Transverse colon (tissue), 4 donors: ENCODE measurements around the gene GABRG3. TPM values are rescaled to one million over a fixed set of nuclear protein-coding genes. Genes with fewer than 3 reads are reported as not detected.

Experiments
- DNase-seq: peaks from one replicate; pipeline ENCODE4 v3.0.0-alpha.2; 2019
- H3K27ac ChIP-seq, 4 donors: fragments of 200-600 bp; sonication (generic); 2 replicates each; pipeline ENCODE4 v1.5.1; 2016 to 2018; ENCODE audit warnings: inconsistent platforms in 4 of 4
- H3K27me3 ChIP-seq: fragments of 200-600 bp; sonication (generic); 2 replicates; pipeline ENCODE4 v1.5.1; 2017; ENCODE audit warnings: inconsistent platforms
- H3K36me3 ChIP-seq, 4 donors: fragments of 200-600 bp; sonication (generic); 2 replicates each; pipeline ENCODE4 v1.5.1; 2017 to 2019; ENCODE audit warnings: inconsistent platforms in 4 of 4
- H3K4me1 ChIP-seq, 4 donors: fragments of 200-600 bp; sonication (generic); 2 replicates each; pipeline ENCODE4 v1.5.1; 2017 to 2020; ENCODE audit warnings: inconsistent platforms in 4 of 4
- H3K4me3 ChIP-seq, 4 donors: fragments of 200-600 bp; sonication (generic); 1 replicate in 1 of 4; 2 replicates in 3 of 4; pipeline versions ENCODE4 v1.5.1 to v1.6.1; 2017 to 2019; ENCODE audit warnings: inconsistent platforms in 4 of 4
- H3K9me3 ChIP-seq, 2 donors: fragments of 200-600 bp; sonication (generic); 2 replicates each; pipeline ENCODE4 v1.5.1; 2017 to 2019; ENCODE audit warnings: inconsistent platforms in 2 of 2
- EP300 ChIP-seq: sonication (generic); formaldehyde crosslinking; IDR thresholded peaks from one replicate; pipeline ENCODE4 v1.6.1; 2017; ENCODE audit warnings: antibody characterized with exemption, low read depth
- POLR2A ChIP-seq: fragments of 450-650 bp; IDR thresholded peaks from one replicate; pipeline ENCODE4 v1.6.1; 2016; ENCODE audit warnings: antibody characterized with exemption, mild to moderate bottlenecking, moderate library complexity
- POLR2AphosphoS5 ChIP-seq, 3 donors: sonication (generic); formaldehyde crosslinking; IDR thresholded peaks; one replicate each; pipeline ENCODE4 v1.6.1; 2016; ENCODE audit warnings: antibody characterized with exemption in 3 of 3
- WGBS, 2 donors: methylation state at CpG; one replicate each; pipeline ENCODE4 v1.1.5; 2018; ENCODE audit warnings: low coverage in 1 of 2; 5-methylcytosine and 5-hydroxymethylcytosine counted together
- in situ Hi-C, 4 donors: fragments of 200-750 bp; cut with MboI; loops; one replicate each; pipeline versions ENCODE4 v1.15.0 to v1.15.1; 2017; ENCODE audit warnings: low sequenced_read_pairs in 3 of 4, low pct_ligation_motif_present in 1 of 4, low pct_unique_long_range_greater_than_20kb in 1 of 4
- intact Hi-C: fragments of 100-400 bp; cut with DNase I; formaldehyde crosslinking; loops from one replicate; pipeline ENCODE4 v1.15.1; 2023; ENCODE audit warnings: low total_unique reads
- total RNA-seq, 4 donors: library from RNA; depleted of rRNA; stranded (reverse); fragments of >200 nt; gene quantifications; one replicate each; pipeline ENCODE4 v1.1.0, GENCODE V29; 2016
- TF ChIP-seq, protein P1 (sequence below), 5 experiments: fragments of 200-600 bp in 3 of 5; fragments of 450-650 bp in 2 of 5; sonication (generic) in 3 of 5; IDR thresholded peaks; 1 replicate in 2 of 5; 2 replicates in 3 of 5; pipeline ENCODE4 v1.5.1; 2016 to 2017; ENCODE audit warnings: antibody characterized with exemption in 5 of 5, inconsistent platforms in 3 of 5, mild to moderate bottlenecking in 2 of 5, moderate library complexity in 1 of 5

GABRG3 gene
- total RNA-seq, 4 donors from 2014 or later = not detected

DNA sequence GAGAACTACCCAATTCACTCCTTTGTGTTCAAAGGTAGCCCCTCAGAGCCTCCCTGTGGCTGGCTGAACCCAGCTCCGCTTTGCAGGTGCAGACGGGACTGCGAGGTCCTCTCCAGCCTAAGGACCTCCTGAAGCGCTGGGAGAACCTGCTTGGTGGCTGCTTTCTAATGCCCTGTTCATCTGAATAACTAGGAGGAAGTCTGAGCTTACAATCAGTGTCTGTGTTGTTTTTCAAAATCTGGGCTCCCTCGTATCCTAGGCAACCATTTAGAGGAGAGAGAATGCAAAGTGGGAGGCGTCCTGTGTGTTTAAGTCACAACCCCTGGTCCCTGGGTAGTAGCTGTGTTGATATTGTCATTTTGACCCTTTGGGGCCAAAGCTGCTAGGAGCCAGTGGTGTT, 99.9 kb downstream of the GABRG3 start:
- no peak overlapping the region for H3K27ac ChIP-seq
- intact Hi-C loops = no loop called here
- no peak overlapping the region for H3K4me3 ChIP-seq
- H3K9me3 ChIP-seq = peaks cover 0 to 10% of the 10 kb centered on the region in 2 donors
- no peaks in the 10 kb centered on the region for H3K4me1 ChIP-seq
- TF ChIP-seq POLR2AphosphoS5 (IDR thresholded peaks at IDR 0.05) (no peak), EP300 (no peak), POLR2A (no peak)
- TF ChIP-seq, protein P1, sequence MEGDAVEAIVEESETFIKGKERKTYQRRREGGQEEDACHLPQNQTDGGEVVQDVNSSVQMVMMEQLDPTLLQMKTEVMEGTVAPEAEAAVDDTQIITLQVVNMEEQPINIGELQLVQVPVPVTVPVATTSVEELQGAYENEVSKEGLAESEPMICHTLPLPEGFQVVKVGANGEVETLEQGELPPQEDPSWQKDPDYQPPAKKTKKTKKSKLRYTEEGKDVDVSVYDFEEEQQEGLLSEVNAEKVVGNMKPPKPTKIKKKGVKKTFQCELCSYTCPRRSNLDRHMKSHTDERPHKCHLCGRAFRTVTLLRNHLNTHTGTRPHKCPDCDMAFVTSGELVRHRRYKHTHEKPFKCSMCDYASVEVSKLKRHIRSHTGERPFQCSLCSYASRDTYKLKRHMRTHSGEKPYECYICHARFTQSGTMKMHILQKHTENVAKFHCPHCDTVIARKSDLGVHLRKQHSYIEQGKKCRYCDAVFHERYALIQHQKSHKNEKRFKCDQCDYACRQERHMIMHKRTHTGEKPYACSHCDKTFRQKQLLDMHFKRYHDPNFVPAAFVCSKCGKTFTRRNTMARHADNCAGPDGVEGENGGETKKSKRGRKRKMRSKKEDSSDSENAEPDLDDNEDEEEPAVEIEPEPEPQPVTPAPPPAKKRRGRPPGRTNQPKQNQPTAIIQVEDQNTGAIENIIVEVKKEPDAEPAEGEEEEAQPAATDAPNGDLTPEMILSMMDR (IDR thresholded peaks at IDR 0.05) = no peak
- H3K27me3 ChIP-seq = no peaks in the 10 kb centered on the region
- in situ Hi-C loops = loop anchor here in 1 of 4 donors (25.0 kb wide), 1 partner anchor 91 kb away; no protein-coding TSS in a partner anchor
- H3K36me3 ChIP-seq = no peaks in the 10 kb centered on the region
- WGBS, 2 donors = 60 to 75% methylated on average over 2 to 6 of the region's 6 CpGs
- no peak for DNase-seq

DNA sequence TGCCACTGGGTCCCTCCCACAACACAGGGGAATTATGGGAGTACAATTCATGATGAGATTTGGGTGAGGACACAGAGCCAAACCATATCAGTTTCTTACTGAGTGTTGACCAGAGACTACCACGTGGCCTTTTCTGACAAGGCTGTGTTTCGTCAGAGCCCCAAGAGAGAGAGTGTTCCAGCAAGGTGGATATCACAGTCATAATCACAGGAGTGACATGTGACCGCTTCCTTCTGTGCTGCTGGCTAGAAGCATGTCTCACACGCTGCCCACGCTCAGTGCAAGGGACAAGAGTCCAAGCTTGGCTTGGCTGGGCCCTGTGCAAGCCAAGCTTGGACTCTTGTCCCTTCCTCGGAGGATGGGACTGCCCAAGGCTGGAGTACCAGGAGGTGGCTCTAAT, 103.2 kb downstream of the GABRG3 start:
- no peak for DNase-seq
- 80 to 83% methylated on average over 5 to 6 of the region's 6 CpGs for WGBS, 2 donors
- in situ Hi-C loops = loop anchor here in 1 of 4 donors (25.0 kb wide), 1 partner anchor 88 kb away; no protein-coding TSS in a partner anchor
- Histone ChIP-seq H3K27me3 (no peaks in the 10 kb centered on the region), H3K27ac (no peak overlapping the region), H3K9me3 (no peaks in the 10 kb centered on the region), H3K36me3 (no peaks in the 10 kb centered on the region), H3K4me3 (no peak overlapping the region), H3K4me1 (no peaks in the 10 kb centered on the region)
- no peak for TF ChIP-seq POLR2A
- TF ChIP-seq, protein P1 (IDR thresholded peaks at IDR 0.05) = no peak
- TF ChIP-seq POLR2AphosphoS5 (IDR thresholded peaks at IDR 0.05) = no peak
- no peak for TF ChIP-seq EP300
- intact Hi-C loops = no loop called here

DNA sequence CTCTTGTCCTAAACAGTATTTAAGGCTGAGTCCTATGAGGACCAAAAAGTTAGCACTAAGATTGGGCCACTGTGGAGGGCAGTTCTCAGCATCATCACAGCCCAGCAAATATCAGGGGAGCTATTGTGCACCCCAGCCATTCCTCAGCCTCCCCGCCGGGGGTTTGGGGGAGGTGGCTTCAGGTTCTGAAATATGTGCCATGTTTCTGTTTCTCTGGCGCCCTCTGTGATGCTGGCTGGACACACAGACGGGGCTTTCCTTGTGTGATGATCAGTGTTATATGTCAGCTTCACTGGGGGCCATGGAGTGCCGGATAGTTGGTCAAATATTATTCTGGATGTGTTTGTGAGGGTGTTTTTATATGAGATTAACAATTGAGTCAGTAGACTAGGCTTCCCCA, 106.8 kb downstream of the GABRG3 start:
- Histone ChIP-seq H3K27ac (no peak overlapping the region), H3K4me3 (no peak overlapping the region), H3K36me3 (no peaks in the 10 kb centered on the region), H3K4me1 (no peaks in the 10 kb centered on the region), H3K9me3 (no peaks in the 10 kb centered on the region), H3K27me3 (no peaks in the 10 kb centered on the region)
- 74% methylated on average over 5 of the region's 5 CpGs; no CpG with 5 or more reads in 1 of the 2 donors for WGBS, 2 donors
- in situ Hi-C loops = no loop called here
- intact Hi-C loops = no loop called here
- TF ChIP-seq POLR2A = no peak
- no peak for TF ChIP-seq POLR2AphosphoS5 (IDR thresholded peaks at IDR 0.05)
- TF ChIP-seq, protein P1 (IDR thresholded peaks at IDR 0.05) = no peak
- no peak for TF ChIP-seq EP300
- DNase-seq = no peak

DNA sequence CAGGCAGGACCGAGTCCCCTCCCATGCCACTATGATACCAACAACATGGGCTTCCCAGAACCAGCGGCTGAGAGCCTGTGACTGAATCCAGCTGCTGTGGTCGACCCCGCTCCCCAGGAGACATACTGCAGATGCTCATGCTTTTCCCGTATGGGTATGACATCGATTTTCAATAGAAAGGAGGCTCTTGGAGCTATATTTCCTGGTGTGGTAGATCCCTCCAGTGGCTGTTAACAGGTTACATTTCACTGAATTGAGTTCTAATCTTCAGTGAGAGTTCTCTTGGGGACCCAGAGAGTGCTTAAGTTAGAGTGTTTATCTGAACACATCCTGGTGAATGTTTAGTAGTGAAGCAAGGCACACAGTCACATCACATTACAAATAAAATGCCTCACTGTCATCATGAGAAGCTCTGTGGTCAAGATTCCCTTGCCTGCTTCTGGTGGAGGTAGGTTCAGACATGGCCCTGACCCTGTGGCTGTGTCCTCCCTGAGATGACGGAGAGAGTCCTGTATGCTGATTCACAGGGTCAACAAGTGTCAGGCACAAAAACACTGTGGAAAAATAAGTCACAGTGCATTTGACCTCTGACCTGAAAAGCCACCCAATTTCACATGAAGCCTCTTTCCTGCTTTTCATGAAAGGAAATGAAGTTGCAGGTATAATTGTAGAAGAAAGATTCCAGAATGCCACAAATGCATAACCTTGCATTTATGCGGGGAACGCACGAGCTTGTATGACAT, 110.9 kb downstream of the GABRG3 start:
- TF ChIP-seq, protein P1 (IDR thresholded peaks at IDR 0.05) = no peak
- TF ChIP-seq POLR2A (no peak), POLR2AphosphoS5 (IDR thresholded peaks at IDR 0.05) (no peak), EP300 (no peak)
- no peaks in the 10 kb centered on the region for H3K9me3 ChIP-seq
- 69 to 78% methylated on average over 3 to 10 of the region's 10 CpGs for WGBS, 2 donors

More for the DNA sequence above, 110.9 kb downstream of the GABRG3 start:
- Histone ChIP-seq H3K27ac (no peak overlapping the region), H3K4me1 (no peaks in the 10 kb centered on the region), H3K4me3 (no peak overlapping the region), H3K27me3 (no peaks in the 10 kb centered on the region), H3K36me3 (no peaks in the 10 kb centered on the region)
- no peak for DNase-seq
- intact Hi-C loops = no loop called here
- in situ Hi-C loops = no loop called here
